ENCODE results near the gene ZIC5. TPM values are rescaled to one million over a fixed set of nuclear protein-coding genes. Genes with fewer than 3 reads are reported as not detected.

The ZIC5 gene
- total and polyA plus RNA-seq, 3 experiments from 2014 or later, result not detected

GRCh38 chr13:99980824-99981734 is 9.5 kb upstream of the ZIC5 start:
- peak overlapping the region in 1 of 8 donors; percentile 70 for H3K27ac Mint-ChIP-seq
- Histone ChIP-seq H3K4me1 (ENCODE audit: insufficient read depth, low read length) (peaks cover 27% of the 10 kb centered on the region), H3K27me3 (ENCODE audit: insufficient read depth, low read length, poor library complexity, severe bottlenecking) (peaks cover 70% of the 10 kb centered on the region), H3K4me3 (ENCODE audit: low read length) (no peak overlapping the region), H3K9me3 (ENCODE audit: low read length) (peaks cover 8% of the 10 kb centered on the region), H3K27ac (ENCODE audit: low read depth, low read length) (no peak overlapping the region), H3K36me3 (ENCODE audit: insufficient read depth, low read length) (no peaks in the 10 kb centered on the region)
- peaks cover 11 to 30% (median 27%) of the 10 kb centered on the region in 3 donors for H3K4me1 Mint-ChIP-seq
- H3K36me3 Mint-ChIP-seq, result peaks cover 0 to 5% (median 2%) of the 10 kb centered on the region in 3 donors
- CTCF ChIA-PET, result interaction anchor here (1.4 kb wide), 1 partner anchor 325 kb away, joined by 4 read pairs; no protein-coding TSS in a partner anchor
- peaks cover 2 to 53% (median 44%) of the 10 kb centered on the region in 5 donors for H3K9me3 Mint-ChIP-seq
- peaks cover 68% of the 10 kb centered on the region in 2 donors for H3K27me3 Mint-ChIP-seq
- DNase-seq, result no peak
- POLR2A ChIA-PET, result interaction anchor here (1.0 kb wide), 1 partner anchor 16 kb away, joined by 5 read pairs; no protein-coding TSS in a partner anchor
- H3K4me3 Mint-ChIP-seq, result peak overlapping the region in 5 of 7 donors; percentile 37 to 77 (median 54)

GRCh38 chr13:99980201-99980823 is 8.7 kb upstream of the ZIC5 start:
- Mint-ChIP-seq H3K4me1 (peaks cover 8 to 27% (median 23%) of the 10 kb centered on the region in 3 donors), H3K27me3 (peaks cover 66 to 69% of the 10 kb centered on the region in 2 donors), H3K36me3 (peaks cover 0 to 5% (median 0%) of the 10 kb centered on the region in 3 donors), H3K27ac (peak overlapping the region in 1 of 8 donors; percentile 70), H3K4me3 (peak overlapping the region in 2 of 7 donors; percentile 54 to 55), H3K9me3 (peaks cover 0 to 53% (median 39%) of the 10 kb centered on the region in 5 donors)
- Histone ChIP-seq H3K4me3 (ENCODE audit: low read length) (no peak overlapping the region), H3K36me3 (ENCODE audit: insufficient read depth, low read length) (no peaks in the 10 kb centered on the region), H3K27ac (ENCODE audit: low read depth, low read length) (no peak overlapping the region), H3K4me1 (ENCODE audit: insufficient read depth, low read length) (peaks cover 27% of the 10 kb centered on the region), H3K9me3 (ENCODE audit: low read length) (peaks cover 8% of the 10 kb centered on the region), H3K27me3 (ENCODE audit: insufficient read depth, low read length, poor library complexity, severe bottlenecking) (peaks cover 75% of the 10 kb centered on the region)
- CTCF ChIA-PET, result no interaction called here
- POLR2A ChIA-PET, result no interaction called here
- peak in 4 of 5 donors; percentile 42 to 64 (median 48) for DNase-seq

DNA sequence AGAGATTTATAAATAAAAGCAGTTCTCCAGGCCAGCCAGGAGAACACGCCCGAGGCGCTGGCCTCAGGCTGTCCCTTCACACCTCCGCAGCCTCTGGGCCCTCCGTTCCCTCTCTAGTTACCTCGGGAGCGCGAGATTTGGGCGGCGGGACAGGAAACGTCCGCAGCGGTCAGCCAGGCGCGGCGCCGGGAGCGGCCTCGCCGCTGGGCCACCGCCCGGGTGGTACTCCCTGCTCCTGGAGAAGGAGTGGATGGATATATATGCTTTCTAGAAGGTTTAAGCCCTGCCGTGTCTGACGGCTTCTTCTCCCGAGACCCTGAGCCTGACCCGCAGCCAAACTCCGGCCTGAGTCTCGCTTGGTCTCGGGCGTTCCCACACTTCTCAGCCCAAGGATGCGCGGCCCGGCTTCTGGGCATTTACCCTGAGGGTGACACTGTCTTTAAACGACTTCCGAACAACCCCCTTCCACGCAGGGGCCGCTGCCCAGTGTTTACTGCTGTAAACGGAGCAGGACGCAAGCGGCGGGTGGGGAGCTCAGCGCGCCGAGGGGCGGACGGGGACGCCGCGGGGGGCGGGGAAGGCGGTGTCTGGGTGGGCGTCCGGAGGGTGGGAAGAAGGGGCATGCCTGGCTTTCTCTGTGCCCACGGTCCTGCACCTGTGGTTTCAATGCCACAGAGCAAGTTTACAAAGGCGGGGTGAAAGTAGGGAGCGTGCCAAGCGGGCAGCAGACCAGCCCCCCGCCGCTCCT is 8.1 kb upstream of the ZIC5 start:
- Histone ChIP-seq H3K9me3 (ENCODE audit: low read length) (peaks cover 8% of the 10 kb centered on the region), H3K36me3 (ENCODE audit: insufficient read depth, low read length) (no peaks in the 10 kb centered on the region), H3K27me3 (ENCODE audit: insufficient read depth, low read length, poor library complexity, severe bottlenecking) (peaks cover 76% of the 10 kb centered on the region), H3K4me1 (ENCODE audit: insufficient read depth, low read length) (peaks cover 27% of the 10 kb centered on the region), H3K27ac (ENCODE audit: low read depth, low read length) (no peak overlapping the region), H3K4me3 (ENCODE audit: low read length) (no peak overlapping the region)
- H3K27ac Mint-ChIP-seq, result peak overlapping the region in 1 of 8 donors; percentile 77
- peaks cover 8 to 27% (median 22%) of the 10 kb centered on the region in 3 donors for H3K4me1 Mint-ChIP-seq
- H3K36me3 Mint-ChIP-seq, result peaks cover 0 to 5% (median 0%) of the 10 kb centered on the region in 3 donors
- CTCF ChIA-PET, result no interaction called here
- peaks cover 70 to 73% of the 10 kb centered on the region in 2 donors for H3K27me3 Mint-ChIP-seq
- DNase-seq, result no peak
- peak overlapping the region in 6 of 7 donors; percentile 20 to 82 (median 40) for H3K4me3 Mint-ChIP-seq
- POLR2A ChIA-PET, result no interaction called here
- H3K9me3 Mint-ChIP-seq, result peaks cover 0 to 55% (median 44%) of the 10 kb centered on the region in 5 donors

GRCh38 chr13:99978799-99979452 is 7.4 kb upstream of the ZIC5 start:
- H3K4me1 Mint-ChIP-seq, result peaks cover 6 to 22% (median 15%) of the 10 kb centered on the region in 3 donors

GRCh38 chr13:99977912-99978798 is 6.6 kb upstream of the ZIC5 start:
- DNase-seq, result no peak
- peak overlapping the region in 2 of 8 donors; percentile 63 to 77 for H3K27ac Mint-ChIP-seq
- peak overlapping the region in 5 of 7 donors; percentile 41 to 78 (median 53) for H3K4me3 Mint-ChIP-seq
- Histone ChIP-seq H3K4me3 (ENCODE audit: low read length) (no peak overlapping the region), H3K27ac (ENCODE audit: low read depth, low read length) (no peak overlapping the region), H3K36me3 (ENCODE audit: insufficient read depth, low read length) (no peaks in the 10 kb centered on the region), H3K27me3 (ENCODE audit: insufficient read depth, low read length, poor library complexity, severe bottlenecking) (peaks cover 76% of the 10 kb centered on the region), H3K9me3 (ENCODE audit: low read length) (peaks cover 4% of the 10 kb centered on the region), H3K4me1 (ENCODE audit: insufficient read depth, low read length) (peaks cover 27% of the 10 kb centered on the region)
- ChIA-PET CTCF (no interaction called here), POLR2A (interaction anchor here (0.6 to 0.7 kb wide), 2 partner anchors 18 to 233 kb away, joined by 3 to 6 read pairs; no protein-coding TSS in a partner anchor)
- peaks cover 7 to 55% (median 44%) of the 10 kb centered on the region in 5 donors for H3K9me3 Mint-ChIP-seq
- H3K27me3 Mint-ChIP-seq, result peaks cover 70 to 73% of the 10 kb centered on the region in 2 donors
- H3K4me1 Mint-ChIP-seq, result peaks cover 6 to 19% (median 9%) of the 10 kb centered on the region in 3 donors
- H3K36me3 Mint-ChIP-seq, result peaks cover 0 to 5% (median 0%) of the 10 kb centered on the region in 3 donors

More at GRCh38 chr13:99978799-99979452, 7.4 kb upstream of the ZIC5 start:
- H3K27me3 Mint-ChIP-seq, result peaks cover 70 to 73% of the 10 kb centered on the region in 2 donors
- CTCF ChIA-PET, result no interaction called here
- H3K9me3 Mint-ChIP-seq, result peaks cover 4 to 55% (median 44%) of the 10 kb centered on the region in 5 donors
- Histone ChIP-seq H3K36me3 (ENCODE audit: insufficient read depth, low read length) (no peaks in the 10 kb centered on the region), H3K9me3 (ENCODE audit: low read length) (peaks cover 5% of the 10 kb centered on the region), H3K27me3 (ENCODE audit: insufficient read depth, low read length, poor library complexity, severe bottlenecking) (peaks cover 76% of the 10 kb centered on the region), H3K27ac (ENCODE audit: low read depth, low read length) (no peak overlapping the region), H3K4me3 (ENCODE audit: low read length) (no peak overlapping the region), H3K4me1 (ENCODE audit: insufficient read depth, low read length) (peaks cover 27% of the 10 kb centered on the region)
- POLR2A ChIA-PET, result interaction anchor here (0.7 kb wide), 1 partner anchor 233 kb away, joined by 3 read pairs; no protein-coding TSS in a partner anchor
- DNase-seq, result no peak
- peaks cover 0 to 5% (median 0%) of the 10 kb centered on the region in 3 donors for H3K36me3 Mint-ChIP-seq
- H3K27ac Mint-ChIP-seq, result peak overlapping the region in 3 of 8 donors; percentile 26 to 77 (median 63)
- peak overlapping the region in 5 of 7 donors; percentile 41 to 78 (median 48) for H3K4me3 Mint-ChIP-seq

DNA sequence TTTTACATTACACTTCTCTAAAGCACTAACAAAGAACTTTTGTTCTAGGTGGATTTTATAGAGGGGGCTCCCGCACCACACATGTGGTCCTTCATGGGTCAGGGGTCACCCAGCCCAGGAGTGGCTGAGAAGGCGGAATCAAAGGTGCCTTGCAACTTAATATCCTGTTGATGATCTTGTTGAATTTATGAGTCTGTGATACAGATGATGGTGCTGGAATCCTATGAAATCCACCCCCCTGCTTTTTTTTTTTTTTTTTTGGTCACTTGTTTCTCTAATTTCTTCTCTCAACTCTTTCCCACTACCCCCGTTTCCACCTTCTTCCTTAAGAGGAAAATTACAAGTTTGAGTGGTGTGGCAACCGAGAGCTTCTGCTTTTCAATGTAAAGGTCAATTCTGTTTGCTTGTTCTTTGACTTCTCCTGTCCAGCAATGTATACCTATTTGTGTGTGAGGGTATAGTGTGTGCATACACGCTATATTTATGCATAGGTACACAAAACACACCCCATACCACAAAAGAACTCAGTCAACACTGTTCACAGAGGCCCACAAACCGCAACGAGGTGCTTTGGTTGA is 5.9 kb upstream of the ZIC5 start:
- Mint-ChIP-seq H3K27me3 (peaks cover 71 to 73% of the 10 kb centered on the region in 2 donors), H3K36me3 (peaks cover 0 to 5% (median 0%) of the 10 kb centered on the region in 3 donors), H3K9me3 (peaks cover 13 to 55% (median 43%) of the 10 kb centered on the region in 5 donors), H3K4me3 (peak overlapping the region in 2 of 7 donors; percentile 19 to 65), H3K4me1 (peaks cover 5 to 13% (median 6%) of the 10 kb centered on the region in 3 donors), H3K27ac (peak overlapping the region in 2 of 8 donors; percentile 35 to 77)
- Histone ChIP-seq H3K4me1 (ENCODE audit: insufficient read depth, low read length) (peaks cover 23% of the 10 kb centered on the region), H3K27me3 (ENCODE audit: insufficient read depth, low read length, poor library complexity, severe bottlenecking) (peaks cover 78% of the 10 kb centered on the region), H3K36me3 (ENCODE audit: insufficient read depth, low read length) (no peaks in the 10 kb centered on the region), H3K4me3 (ENCODE audit: low read length) (no peak overlapping the region), H3K27ac (ENCODE audit: low read depth, low read length) (no peak overlapping the region), H3K9me3 (ENCODE audit: low read length) (peaks cover 11% of the 10 kb centered on the region)
- POLR2A ChIA-PET, result interaction anchor here (0.6 kb wide), 1 partner anchor 17 kb away, joined by 6 read pairs; no protein-coding TSS in a partner anchor
- CTCF ChIA-PET, result no interaction called here
- DNase-seq, result no peak
